CD4-positive, alpha-beta T cell treated with Interleukin-17A for 4 hours (primary cell): ENCODE results near the gene TRIO.

Experiments used
- DNase-seq: peaks from one replicate; pipeline ENCODE4 v3.0.0-alpha.2; 2020; ENCODE audit warnings: mixed read lengths

Gene TRIO

GRCh38 chr5:14123974-14124482 lies 19.1 kb upstream of the TRIO start:
- DNase-seq: no peak

- DNase-seq: no peak
Observed at GRCh38 chr5:14125262-14125661, 17.9 kb upstream of the TRIO start.

- no peak for DNase-seq
Observed at GRCh38 chr5:14127587-14127986, 15.6 kb upstream of the TRIO start.

- DNase-seq: no peak
Observed at GRCh38 chr5:14128079-14128478, 15.1 kb upstream of the TRIO start.

GRCh38 chr5:14129123-14129522 lies 14.0 kb upstream of the TRIO start:
- no peak for DNase-seq

GRCh38 chr5:14131855-14132503 lies 11.2 kb upstream of the TRIO start:
- DNase-seq: no peak

- no peak for DNase-seq
Observed at GRCh38 chr5:14133394-14133793, 9.7 kb upstream of the TRIO start.

GRCh38 chr5:14134083-14134482 lies 9.1 kb upstream of the TRIO start:
- no peak for DNase-seq

GRCh38 chr5:14134771-14135170 lies 8.4 kb upstream of the TRIO start:
- no peak for DNase-seq

GRCh38 chr5:14135621-14136020 lies 7.5 kb upstream of the TRIO start:
- DNase-seq: no peak

GRCh38 chr5:14136228-14136627 lies 6.9 kb upstream of the TRIO start:
- no peak for DNase-seq

GRCh38 chr5:14138608-14139540 lies 4.3 kb upstream of the TRIO start:
- no peak for DNase-seq

- no peak for DNase-seq
Observed at GRCh38 chr5:14141764-14142163, 1.4 kb upstream of the TRIO start.

- no peak for DNase-seq
Observed at GRCh38 chr5:14142202-14142826, 828 bp upstream of the TRIO start.

GRCh38 chr5:14143546-14143840 lies 351 bp downstream of the TRIO start:
- no peak for DNase-seq

- DNase-seq: peak; percentile 41
Observed at GRCh38 chr5:14143841-14144585, 871 bp downstream of the TRIO start.

GRCh38 chr5:14144586-14145434 lies 1.7 kb downstream of the TRIO start:
- peak; percentile 39 for DNase-seq

- DNase-seq: no peak
Observed at GRCh38 chr5:14145435-14146334, 2.5 kb downstream of the TRIO start.

- DNase-seq: no peak
Observed at GRCh38 chr5:14146725-14147124, 3.6 kb downstream of the TRIO start.

- DNase-seq: no peak
Observed at GRCh38 chr5:14147210-14147609, 4.1 kb downstream of the TRIO start.

GRCh38 chr5:14148483-14148882 lies 5.3 kb downstream of the TRIO start:
- DNase-seq: no peak
